NCI-H1092 (cell line): ENCODE measurements around the gene LZTR1.

Experiments used
- DNase-seq: peaks from one replicate; lab custom pipeline; 2025; lab: John Stamatoyannopoulos, UW

Gene LZTR1

GRCh38 chr22:20951151-20951931 is 30.8 kb upstream of the LZTR1 start:
- DNase-seq: no peak

DNA sequence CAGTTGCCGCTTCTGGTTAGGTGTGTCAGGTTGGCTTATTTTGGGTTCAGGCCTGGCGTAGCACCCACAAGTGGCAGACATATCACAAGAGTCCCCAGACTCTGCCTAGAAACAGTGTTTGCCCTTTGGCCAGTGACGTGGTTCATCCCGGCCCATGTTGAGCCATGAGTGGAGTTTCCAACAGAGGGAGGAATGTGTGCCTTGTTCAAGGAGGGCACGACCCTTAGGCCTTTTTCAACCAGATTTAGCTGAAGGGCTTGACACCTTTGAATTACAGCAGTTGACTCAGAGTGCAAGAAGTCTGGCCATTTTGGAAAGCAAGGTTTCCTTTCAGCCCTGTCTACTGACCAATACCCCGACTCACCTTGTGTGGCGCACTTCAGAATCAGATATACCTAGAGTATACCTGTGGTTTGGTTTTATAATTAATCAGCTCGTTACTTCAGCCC is 30.1 kb upstream of the LZTR1 start:
- no peak for DNase-seq

DNA sequence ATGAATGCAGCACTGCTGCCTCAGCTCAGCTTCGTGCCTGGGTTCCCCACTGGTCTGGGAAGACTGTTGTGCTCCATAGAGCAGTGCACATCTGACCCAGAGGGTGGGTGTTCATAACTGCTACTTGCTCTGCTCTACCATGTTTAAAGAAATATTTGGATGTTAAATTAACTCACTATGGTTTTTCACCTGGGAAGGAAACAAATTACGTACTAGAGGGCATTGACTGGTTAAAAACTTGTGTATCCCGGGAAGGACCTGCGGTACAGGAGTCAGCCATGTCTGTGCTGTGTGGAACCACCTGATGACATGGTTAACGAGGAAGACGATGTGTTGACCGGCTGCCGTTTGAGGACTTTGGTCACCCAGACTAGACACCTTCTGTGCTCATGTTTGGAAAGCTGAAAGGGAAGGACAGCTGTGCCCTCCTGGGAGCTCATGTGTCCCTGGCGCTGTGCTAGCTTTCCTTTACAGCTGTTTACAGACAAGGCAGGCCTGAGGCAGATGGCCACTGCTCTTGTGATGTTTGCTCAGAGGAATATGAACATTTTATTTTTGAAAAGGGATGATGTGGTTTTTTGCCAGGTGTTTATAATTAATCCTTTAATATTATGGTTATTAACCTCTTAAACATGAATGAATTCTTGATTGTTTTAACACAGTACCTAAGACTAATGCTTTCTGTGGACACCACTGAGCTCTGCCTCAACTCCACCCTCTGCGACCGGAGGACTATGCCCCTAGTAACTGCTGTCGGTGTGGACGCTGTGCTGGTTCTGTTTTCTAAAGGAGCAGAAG is 29.4 kb upstream of the LZTR1 start:
- DNase-seq: no peak

DNA sequence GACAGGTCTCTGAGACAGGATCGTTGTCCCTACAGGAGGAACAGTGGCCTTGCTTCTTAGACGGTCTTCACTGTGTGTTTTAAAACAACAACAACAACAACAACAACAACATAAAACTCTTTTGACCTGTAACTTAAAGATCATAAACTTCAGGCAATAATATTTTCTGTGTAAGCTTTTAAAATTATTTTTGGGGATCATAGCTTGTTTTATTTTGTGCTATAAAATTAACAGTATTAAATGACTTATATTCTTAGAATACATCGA is 28.8 kb upstream of the LZTR1 start:
- DNase-seq: no peak

GRCh38 chr22:20953668-20954500 is 28.2 kb upstream of the LZTR1 start:
- no peak for DNase-seq

- no peak for DNase-seq
Measured at GRCh38 chr22:20955548-20955947, 26.5 kb upstream of the LZTR1 start.

DNA sequence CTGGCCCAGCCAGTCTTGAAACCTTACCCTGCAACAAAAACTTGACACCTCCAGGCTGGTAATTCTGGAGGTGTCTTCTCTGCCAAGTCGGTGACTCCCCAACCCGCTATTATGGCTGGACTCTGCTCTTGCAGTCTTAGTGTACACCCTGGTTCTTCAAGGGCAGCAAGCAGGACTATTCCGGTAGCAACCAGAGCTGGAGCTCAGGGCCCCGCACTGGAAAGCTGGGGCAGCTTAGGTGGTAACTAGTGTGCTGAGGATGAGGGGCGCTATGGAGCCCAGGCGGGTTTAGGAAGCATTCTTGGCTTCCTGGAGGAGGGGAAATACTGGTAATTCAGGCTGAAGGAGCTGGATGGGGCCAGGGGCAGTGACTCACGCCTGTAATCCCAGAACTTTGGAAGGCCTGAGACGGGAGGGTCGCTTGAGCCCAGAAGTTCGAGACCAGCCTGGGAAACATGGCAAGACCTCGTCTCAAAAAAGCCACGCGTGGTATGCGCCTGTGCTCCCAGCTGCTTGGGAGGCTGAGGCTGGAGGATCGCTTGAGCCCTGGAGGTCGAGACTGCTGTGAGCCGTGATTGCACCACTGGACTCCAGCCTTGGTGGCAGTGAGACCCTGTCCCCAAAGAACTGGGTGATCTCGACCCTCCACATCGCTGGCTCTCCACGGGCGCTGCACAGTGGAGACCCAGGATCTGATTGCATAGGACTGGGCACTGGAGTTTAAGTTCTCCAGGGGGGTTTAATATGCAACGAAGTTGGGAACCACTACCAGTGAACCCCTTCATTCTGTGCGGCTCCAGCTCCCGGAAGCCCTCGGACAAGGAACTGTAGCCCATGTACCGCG is 25.6 kb upstream of the LZTR1 start:
- DNase-seq: no peak

DNA sequence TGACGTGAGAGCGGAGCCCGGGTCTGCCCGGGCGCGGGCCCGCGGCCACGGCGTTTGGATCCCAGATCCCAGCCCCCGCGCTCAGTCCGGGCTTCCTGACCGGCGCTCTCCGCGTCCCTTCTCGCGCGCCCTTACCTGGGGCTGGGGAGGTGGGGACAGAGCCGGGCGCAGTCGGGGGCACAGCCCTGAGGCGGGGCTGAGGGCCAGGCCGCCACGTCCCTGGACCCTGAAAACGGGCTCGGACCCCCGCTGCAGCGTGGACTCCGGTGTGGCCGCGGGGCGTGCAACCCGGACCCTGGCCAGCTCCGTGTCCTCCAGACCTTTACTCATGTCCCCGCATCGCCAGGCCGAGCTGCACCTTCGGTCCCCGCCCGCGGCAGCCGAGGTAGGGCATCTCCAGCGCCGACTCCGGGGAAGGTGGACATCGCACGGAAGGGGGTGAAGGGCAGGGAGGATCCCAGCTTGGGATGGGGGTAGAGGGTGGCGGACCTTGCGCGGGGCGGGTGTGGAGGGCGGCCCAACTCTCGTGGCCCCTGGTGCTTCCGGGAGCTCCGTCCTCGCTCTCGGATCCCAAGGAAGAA is 24.9 kb upstream of the LZTR1 start:
- DNase-seq: no peak

DNA sequence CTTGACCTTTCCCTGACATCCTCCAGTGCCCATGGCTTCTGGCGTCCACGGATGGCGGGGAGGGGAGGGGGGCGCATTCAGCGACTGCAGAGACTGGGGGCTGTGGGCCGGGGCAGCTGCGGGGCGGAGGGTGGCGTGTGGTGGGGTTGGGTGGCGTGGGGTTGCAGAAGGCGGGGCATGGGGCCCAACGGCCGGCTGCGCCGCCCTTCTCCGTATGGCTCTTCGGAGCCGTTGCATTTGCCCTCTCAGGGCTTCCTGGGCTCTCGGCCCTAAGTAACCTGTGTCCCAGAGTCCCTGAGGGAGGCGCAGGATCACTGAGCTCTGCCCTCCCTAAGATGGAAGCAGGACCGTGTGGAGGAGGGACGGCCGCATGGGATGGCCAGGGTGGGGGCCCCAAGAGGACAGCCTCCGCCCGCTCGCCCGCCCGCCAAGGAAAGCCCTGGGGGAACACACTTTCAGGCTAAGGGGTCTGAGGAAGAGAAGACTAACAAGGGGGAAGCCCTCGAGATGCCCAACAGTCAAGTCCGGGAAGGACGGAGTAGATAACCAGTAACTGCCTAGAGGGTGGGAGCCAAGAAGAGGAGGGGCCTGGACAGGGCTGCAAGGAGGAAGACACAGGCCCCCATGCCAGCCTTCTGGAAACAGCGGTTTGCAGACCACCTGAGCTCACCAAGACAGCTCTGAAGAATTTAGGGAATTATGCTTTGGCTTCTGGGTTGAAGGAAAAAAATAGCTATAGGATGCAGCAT is 24.2 kb upstream of the LZTR1 start:
- DNase-seq: no peak

DNA sequence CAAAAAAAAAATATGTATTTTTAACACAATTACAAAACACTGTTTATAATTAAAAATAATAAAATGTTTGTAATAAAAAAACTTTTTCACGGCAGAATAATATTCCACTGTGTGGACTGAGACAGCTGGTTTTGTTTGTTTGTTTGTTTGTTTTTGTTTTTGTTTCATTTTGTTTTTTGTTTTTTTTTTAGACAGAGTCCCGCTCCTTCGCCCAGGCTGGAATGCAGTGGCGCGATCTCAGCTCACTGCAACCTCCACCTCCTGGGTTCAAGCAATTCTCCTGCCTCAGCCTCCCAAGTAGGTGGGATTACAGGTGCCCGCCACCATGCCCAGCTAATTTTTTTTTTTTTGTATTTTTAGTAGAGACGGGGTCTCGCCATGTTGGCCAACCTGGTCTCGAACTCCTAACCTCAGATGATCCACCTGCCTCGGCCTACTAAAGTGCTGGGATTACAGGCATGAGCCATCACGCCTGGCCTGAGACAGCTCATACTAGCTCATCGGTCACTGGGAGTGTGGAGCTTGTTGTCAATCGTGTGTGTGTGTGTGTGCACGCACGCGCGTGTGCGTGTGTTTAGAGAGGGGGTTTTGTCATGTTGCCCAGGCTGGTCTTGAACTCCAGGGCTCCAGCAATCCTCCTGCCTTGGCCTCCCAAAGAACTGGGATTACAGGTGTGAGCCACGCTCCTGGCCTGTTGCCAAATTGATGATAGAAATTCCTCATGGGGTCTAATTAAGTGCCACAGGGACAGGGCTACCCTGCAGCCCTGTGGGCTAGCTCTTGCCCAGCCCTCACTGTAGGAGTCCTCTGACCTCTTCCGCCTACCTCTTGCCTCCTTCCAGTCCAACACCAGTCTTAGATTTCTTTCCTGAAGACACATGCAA is 22.3 kb upstream of the LZTR1 start:
- DNase-seq: no peak

GRCh38 chr22:20960609-20961008 is 21.5 kb upstream of the LZTR1 start:
- DNase-seq: no peak

DNA sequence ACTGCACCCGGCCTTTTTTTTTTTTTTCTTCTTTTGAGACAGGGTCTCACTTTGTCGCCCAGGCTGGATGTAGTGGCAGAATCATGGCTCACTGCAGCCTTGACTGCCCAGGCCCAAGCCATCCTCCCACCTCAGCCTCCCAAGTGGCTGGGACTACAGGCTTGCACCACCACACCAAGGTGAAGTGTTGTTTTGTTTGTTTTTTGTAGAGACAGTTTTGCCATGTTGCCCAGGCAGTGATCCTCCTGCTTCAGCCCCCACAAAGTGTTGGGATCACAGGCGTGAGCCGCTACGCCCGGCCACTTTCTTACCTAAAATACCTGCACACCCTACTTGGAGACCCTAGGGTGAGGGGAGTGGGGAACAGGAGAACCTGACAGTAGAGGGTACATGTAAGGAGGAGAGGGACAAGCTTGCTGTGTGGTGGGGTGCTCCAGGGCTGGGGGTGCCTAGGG is 19.6 kb upstream of the LZTR1 start:
- DNase-seq: no peak

- no peak for DNase-seq
Measured at GRCh38 chr22:20963201-20964052, 18.7 kb upstream of the LZTR1 start.

DNA sequence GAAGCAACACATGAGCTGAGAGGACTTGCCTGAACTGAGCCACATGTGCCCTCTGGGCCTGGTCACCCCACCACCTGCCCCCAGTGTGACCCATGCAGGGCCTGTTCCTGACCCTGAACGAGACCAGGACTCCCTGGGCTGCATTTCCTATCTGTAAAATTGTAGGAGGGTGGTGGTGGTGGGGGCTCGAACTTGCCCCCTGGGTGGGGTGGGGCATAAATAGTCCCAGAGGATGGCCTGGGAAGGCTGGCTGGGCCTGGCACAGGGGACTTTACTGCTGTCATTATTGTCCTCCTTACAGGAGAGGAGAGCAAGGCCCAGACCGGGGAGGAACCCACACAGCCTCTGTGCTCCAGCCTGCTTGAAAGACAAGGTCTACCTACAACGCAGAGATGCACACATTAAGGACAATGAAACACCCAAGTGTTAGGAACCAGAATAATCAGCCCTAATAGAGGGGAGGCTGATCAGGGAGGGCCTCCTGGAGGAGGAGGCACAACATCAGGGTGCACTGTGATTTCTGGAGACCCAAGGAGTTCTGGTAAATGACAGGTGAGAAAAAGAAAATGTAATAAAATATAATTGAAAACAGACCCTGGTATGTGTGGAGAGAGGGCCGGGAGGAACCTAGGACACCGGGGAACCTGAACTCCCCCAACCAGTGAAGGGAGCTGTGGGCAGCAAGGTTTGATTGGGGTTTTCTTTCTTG is 17.9 kb upstream of the LZTR1 start:
- no peak for DNase-seq

GRCh38 chr22:20964799-20965103 is 17.3 kb upstream of the LZTR1 start:
- no peak for DNase-seq

DNA sequence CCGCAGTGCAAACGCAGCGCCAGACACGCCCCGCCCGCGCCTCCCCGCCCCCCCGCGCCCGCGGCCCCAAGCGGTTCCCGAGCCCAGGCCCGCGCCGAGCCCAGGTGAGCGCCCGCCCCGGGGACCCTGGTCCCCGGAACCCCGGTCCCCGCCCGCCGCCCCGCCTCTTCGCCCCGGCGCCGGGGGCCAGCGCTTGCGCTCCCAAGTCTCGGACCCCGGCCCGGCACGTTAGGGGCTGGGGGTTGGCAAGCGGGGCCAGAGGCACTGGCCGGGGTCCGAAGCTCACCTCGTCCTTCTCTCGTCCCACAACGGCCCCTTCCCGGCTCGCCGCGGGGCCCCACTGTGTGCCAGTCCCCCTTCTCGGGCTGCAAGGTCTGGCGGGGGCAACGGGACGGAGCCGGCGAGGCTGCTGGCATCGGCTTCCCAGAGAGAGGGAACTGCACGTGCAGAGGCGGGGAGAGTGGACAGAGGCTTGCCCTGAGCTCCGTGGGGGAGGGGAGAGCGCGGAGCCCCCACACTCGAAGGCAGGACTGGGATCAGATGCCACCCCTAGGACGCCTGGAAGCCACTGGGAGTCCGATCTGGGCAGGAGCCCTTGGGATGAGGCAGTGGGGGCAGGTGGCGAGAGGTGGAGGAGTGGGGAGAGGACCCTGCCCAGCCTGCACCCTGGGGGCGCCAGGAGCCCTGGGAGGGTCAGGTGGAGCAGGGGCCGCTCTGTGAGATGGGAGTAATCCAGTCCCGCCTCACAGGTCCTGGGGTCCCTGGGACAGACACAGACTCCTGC is 16.8 kb upstream of the LZTR1 start:
- no peak for DNase-seq
